Fibroblast of skin of back (primary cell): ENCODE results near the gene RNF126.
"Not testable (repeated sequence)": the region's sequence is repeated elsewhere in the genome, so short reads cannot be mapped to it uniquely, and the experiment has no call there.

ENCODE experiments used
- DNase-seq: peaks from one replicate; pipeline ENCODE4 v3.0.0-alpha.2; 2013

The RNF126 gene

DNA sequence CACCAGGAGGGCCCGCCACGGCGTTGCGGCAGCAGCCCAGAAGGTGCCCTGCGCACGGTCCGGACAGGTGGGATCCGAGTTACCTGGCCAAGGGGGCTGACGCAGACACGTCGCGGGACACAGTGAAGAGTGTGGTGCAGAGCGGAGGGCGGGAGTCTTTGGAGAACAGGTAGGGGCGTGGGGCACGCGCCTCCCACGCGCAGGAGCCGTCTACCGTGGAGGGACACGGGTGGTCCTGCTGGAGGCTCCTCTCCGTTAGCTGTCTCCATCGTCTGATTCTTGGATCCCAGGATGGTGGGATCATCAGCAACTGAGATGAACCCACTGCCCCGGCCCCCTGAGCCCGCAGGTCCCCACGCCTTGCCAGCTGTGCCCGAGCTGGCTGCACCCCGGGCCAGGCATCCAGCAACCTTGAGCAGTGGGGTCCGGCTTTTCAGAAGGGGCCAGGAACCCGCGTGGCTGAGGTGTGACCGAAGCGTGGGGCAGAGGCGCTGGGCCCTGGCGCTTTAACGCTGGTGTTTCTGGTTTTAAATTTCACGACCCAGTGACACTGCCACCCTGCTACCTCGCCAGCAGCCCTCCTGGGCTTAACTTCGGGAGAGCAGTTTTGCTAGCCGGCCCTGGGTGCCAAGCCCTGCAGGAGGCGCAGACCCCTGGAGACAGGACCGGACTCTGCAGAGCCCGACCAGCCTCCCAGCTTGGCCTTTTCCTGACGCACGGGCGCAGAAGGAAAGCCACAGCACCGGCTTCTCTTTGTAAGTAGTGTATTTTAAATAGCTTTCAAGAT lies 16.0 kb downstream of the RNF126 start:
- DNase-seq = no peak

DNA sequence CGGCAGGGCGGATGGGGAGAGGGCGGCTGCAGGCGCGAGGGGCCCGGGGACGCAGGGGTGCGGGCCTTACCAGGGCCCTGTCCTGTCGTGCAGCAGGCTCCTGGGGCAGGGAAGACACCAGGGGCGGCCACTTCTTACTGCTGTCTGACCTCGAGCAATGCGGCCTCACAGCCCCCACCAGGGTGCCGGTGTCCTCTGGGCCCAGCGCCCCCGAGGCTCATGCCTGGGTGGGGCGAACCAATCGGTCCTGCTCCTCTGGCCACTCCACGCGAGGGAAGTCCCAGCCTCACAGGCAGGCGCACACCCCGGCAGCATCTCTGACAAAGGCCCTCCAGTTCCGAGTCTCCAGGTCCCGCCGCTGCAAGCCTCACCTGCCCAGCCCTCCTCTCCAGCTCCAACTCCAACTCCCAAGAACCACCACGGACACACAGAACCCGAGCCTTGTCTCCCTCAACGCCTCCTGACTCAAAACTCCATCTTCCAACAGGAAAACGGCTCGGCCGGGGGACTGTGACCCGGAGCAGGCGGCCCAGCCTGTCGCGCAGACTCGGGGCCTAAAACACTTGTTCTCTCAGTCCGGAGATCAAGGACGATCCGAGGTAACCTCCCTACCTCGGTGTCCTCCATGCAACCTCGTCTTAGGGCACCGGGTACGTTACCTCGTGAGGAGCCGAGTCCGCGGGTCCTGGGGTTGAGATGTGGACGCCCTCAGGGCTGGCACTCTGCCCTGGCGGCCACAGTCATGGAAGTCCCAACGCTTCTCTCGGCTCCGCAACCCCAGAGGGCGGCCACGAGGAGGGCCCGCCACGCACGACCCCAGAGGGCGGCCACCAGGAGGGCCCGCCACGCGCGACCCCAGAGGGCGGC lies 16.9 kb downstream of the RNF126 start:
- no peak for DNase-seq

- DNase-seq = no peak
Measured at GRCh38 chr19:644789-645188, 18.2 kb downstream of the RNF126 start.

GRCh38 chr19:644363-644762 lies 18.7 kb downstream of the RNF126 start:
- no peak for DNase-seq

DNA sequence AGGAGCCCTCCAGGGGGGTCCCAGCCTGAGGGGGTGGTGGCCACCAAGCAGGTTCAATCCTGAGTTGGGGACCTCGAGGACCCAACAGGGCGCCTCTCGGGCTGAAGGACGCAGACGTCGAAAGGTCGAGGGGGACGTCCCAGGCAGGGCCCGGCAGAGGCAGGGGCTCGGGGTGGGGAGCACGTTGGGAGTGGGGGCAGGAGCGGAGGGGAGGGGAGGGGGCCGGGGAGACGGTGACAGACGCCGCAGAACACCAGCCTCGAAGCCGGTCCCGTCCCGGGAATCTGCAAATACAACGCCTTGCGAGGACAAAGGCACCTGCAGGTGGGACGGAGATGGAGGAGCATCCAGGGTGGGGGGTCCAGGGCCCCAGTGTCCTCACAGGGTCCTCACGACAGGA lies 19.3 kb downstream of the RNF126 start:
- no peak for DNase-seq

DNA sequence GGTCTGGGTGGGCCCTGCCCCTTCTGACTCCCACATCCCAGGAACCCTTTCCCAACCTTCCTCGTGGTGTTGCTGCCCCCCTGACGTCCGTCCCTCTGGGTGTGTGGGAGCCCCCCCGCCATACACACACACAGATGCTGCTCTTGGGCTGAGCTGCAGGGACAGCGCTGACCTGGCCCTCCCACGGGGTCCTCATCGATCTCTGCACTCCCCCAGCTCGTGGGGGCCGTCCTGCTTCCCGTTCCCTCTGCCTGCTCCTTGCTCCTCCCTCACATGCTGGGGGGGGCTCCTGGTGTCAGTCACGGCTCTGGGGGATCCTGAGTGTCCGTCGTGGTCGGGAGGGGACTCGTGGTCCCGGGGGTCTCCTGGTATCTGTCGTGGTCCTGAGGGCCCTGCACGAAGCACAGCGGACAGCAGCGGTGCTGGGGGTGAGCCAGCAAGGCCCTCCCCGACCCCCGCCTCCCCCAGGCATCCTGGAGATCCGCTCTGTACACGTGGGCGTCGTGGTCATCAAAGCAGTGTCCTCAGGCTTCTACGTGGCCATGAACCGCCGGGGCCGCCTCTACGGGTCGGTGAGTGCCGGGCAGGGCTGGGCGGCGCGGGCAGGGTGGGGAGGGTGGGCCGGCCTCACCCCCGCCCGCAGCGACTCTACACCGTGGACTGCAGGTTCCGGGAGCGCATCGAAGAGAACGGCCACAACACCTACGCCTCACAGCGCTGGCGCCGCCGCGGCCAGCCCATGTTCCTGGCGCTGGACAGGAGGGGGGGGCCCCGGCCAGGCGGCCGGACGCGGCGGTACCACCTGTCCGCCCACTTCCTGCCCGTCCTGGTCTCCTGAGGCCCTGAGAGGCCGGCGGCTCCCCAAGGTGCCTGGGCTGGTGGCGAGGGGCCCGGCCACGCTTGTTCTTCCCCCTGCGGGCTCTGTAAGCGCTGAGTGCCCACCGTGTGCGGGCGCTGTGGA lies 20.0 kb downstream of the RNF126 start:
- no peak for DNase-seq

DNA sequence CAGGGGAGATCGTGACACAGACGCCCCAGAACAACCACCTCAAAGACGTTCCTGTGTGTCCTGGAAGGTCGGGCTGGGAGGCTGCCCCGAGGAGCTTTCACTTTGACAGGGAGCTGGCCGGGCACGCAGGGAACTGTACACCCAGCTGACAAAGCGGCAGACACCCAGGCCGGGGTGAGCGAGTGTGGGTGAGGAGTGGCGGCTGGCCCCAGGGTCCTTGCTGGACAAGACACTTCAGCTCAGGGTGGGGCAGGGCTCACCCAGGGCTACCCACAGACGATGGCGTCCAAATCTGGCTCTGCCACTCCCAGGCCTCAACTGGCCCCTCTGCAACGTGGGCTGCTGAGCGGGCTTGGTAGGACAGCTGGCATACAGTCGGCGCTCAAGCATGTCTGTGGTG lies 21.3 kb downstream of the RNF126 start:
- DNase-seq = no peak

DNA sequence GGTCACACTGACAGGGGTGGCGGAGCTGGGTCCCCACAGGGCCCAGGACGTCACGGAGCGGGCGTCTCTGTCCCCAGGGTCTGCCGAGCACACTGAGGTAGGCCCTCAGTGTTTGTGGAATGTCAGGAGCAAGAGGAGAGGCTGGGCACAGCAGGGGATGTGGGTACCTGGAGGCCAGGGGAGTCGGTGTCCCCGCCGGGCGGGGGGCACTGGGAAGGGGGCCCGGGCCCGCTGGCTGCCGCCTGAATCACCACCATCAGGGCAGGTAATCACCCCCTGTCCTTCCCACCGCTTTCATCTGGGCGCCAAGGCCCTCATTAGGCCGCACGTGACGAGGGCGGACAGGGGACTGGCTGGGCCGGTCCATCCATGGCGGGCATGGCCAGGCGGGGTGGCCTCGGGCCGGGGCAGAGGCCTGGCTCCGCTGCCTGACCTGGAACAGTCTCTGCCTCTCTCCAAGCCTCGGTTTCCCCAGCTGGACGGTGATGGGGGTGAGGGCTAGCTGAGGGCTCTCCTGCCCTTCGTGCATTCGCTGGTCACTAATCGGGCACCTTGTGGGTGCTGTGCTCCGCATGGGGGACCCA lies 22.3 kb downstream of the RNF126 start:
- DNase-seq = no peak

DNA sequence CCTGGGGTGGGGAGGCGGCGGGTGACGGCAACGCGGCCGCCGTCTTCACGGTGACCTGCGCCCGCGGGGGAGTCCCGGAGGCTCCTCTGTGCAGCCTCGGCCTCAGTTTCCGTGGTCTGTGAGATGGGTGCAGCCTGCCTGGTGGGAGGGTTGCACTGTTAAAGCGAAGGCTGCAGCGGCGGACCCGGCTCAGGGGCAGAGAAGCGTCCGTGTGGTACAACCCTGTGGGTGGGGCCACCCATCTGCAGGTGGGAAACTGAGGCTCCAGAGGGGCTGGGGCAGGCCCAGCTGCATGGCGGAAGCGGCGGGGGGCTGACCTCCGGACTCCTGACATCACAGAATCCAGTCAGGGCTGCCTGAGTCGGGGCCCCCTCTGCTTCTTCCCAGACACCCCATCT lies 22.9 kb downstream of the RNF126 start:
- no peak for DNase-seq

- peak; percentile 85 for DNase-seq
Measured at GRCh38 chr19:639253-640160, 23.5 kb downstream of the RNF126 start, which contains the start of gene FGF22. FGF22 (plus strand) TSS chr19:639879; CDS start chr19:639926, 47 bp downstream.

DNA sequence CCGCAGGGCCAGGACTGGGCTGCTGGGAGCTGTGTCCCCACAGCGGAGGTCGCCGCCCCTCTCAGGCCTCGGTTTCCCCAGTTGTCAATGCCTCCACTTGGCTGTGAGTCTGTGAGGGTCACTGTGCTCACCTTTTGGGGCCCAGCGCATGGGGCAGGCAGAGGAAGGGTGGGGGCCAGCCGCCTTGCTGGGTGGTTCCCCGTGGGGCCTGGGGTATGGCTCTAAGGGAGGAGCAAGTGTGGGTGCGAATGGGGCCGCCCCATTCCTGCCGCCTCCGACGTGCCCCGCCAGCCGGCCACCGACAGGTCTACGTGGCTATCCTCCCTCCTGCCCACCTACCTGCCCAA lies 24.1 kb downstream of the RNF126 start:
- no peak for DNase-seq

- no peak for DNase-seq
Measured at GRCh38 chr19:634975-635652, 27.9 kb downstream of the RNF126 start.

DNA sequence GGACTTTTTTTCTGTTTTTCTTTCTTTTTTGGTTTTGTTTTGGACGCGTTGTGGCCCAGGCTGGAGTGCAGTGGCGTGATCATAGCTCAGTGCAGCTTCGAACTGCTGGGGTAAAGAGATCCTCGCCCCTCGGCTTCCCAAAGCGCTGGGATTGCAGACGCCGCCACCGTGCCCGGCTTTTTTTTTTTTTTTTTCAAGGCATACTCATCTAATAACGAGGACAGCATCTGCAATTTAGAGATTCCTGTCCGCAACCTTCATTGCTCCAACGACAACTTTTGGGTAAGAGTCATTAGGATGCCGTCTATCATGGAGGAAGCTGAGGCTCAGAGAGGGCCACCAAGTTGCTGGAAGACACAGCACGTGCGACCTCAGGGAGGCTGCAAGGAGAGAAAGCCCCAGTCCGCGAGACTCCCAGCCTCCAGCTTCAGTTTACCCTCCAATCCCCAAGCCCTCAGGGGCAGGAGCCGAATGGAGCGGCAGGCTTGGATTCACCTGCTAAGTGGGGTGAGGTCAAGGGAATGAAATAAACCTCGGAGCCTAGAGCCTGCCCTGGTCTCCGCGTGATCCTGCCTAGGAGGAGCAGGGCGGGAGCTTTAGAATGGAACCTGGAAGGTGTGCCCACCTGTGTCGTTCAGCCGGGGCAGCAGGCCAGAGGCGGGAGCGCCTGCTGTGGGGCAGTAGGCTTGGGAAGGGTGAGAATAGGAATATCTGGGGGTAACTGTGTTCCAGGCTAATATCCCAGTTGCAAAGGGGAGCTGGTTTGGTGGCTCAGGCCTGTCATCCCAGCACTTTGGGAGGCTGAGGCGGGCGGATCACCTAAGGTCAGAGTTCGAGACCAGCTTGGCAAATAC lies 29.0 kb downstream of the RNF126 start:
- no peak for DNase-seq

DNA sequence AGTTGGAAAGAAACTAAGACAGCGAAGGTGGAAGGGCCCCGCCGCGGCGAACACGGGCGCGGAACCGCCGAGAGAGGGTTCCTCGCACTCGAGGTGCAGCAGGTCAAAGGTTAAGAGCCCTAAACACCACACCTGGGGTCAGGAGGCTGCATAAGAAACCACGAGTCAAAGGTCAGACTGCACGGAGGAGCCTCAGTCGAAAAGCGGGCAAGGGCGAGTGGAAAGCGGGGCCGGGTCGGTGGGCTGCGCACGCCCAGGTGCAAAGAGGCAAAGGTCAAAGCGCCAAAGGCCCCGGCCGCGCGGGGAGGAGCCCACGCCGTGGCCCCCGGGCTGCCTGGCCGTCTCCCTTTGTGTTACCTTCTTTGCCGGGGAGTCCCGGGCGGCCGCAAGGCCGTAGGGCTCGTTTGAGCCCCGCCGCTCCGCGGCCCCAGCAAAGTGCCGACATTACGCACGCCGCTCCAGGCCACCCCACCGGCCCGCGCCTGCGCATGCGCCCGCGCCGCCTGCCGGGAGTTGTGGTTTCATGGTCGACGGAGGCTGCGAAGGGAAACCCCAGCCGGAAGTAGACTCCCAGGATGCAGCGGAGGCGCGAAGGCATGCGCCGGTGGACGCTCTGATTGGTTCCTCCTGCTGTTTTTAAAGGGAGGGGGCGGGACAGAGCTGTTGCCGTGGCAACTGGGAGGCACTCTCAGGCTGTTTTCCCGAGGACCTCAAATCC lies 29.8 kb downstream of the RNF126 start, which contains the start of gene POLRMT:
Gene POLRMT, minus strand, starts transcription at position 470 of the 718 bp plus-strand sequence. Its CDS starts 25 bp downstream, at position 445.
- DNase-seq = peak; percentile 98

GRCh38 chr19:632579-633067 lies 30.4 kb downstream of the RNF126 start:
- peak; percentile 59 for DNase-seq

GRCh38 chr19:629961-630714 lies 32.9 kb downstream of the RNF126 start:
- no peak for DNase-seq

DNA sequence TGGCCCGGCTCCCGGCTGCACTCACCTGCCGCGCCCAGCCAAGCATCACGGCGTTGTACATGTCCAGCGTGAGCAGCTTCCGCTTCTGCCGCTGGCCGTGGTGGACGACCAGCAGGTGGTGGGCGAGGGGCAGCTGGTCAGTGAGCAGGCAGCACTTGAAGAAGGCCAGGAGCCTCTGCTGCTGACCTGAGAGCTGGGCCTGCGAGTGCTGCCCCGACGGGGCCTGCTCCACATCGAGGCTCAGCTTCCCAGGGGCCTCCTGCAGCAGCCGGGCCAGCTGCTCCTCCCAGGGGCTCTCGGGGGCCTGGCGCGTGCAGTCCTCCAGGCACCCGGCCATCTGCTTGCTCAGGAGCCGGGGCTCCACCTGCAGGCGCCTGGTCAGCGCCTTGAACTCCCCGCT lies 33.5 kb downstream of the RNF126 start:
- DNase-seq = not testable (repeated sequence)

GRCh38 chr19:628168-628567 lies 34.8 kb downstream of the RNF126 start:
- no peak for DNase-seq
